ENCODE results near the gene SURF1.

DNA sequence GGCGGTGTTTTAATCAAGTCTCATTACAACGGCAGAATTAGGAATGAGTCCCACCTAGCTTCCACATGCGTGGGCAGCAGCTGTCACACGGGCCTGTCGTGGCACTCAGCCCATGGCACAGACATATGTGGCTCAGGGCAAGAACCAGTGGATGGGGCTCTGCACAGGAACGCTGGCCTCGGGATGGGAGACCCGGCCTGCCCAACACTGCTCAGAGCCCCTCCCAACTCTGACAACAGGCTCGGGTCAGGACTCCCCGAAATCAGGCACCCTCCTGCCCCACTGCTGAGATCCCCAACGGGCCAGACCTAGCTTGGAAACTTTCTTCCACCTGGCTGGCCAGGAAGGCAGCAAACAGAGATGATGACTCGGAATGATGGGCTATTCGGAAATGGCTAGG is 15.4 kb downstream of the SURF1 start:
- TF ChIP-seq, protein P1, sequence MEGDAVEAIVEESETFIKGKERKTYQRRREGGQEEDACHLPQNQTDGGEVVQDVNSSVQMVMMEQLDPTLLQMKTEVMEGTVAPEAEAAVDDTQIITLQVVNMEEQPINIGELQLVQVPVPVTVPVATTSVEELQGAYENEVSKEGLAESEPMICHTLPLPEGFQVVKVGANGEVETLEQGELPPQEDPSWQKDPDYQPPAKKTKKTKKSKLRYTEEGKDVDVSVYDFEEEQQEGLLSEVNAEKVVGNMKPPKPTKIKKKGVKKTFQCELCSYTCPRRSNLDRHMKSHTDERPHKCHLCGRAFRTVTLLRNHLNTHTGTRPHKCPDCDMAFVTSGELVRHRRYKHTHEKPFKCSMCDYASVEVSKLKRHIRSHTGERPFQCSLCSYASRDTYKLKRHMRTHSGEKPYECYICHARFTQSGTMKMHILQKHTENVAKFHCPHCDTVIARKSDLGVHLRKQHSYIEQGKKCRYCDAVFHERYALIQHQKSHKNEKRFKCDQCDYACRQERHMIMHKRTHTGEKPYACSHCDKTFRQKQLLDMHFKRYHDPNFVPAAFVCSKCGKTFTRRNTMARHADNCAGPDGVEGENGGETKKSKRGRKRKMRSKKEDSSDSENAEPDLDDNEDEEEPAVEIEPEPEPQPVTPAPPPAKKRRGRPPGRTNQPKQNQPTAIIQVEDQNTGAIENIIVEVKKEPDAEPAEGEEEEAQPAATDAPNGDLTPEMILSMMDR (IDR thresholded peaks at IDR 0.05): no peak
- TF ChIP-seq EP300 (IDR thresholded peaks at IDR 0.05) (no peak), POLR2AphosphoS5 (IDR thresholded peaks at IDR 0.05) (no peak), POLR2A (IDR thresholded peaks at IDR 0.05) (no peak)

Measured in gastroesophageal sphincter (tissue), 3 donors.